NCI-H187 treated with DMSO at 0.1 percent for 48 hours (cell line): Measurements from ENCODE around the gene JPT2.

Source experiments
- DNase-seq: peaks from one replicate; lab custom pipeline; 2025; lab: John Stamatoyannopoulos, UW

JPT2 gene

GRCh38 chr16:1653023-1653422 lies 25.1 kb upstream of the JPT2 start:
- no peak for DNase-seq

- no peak for DNase-seq
Measured at GRCh38 chr16:1654505-1655268, 23.4 kb upstream of the JPT2 start.

- no peak for DNase-seq
Measured at GRCh38 chr16:1655269-1655807, 22.7 kb upstream of the JPT2 start.

GRCh38 chr16:1655909-1656807 lies 21.9 kb upstream of the JPT2 start:
- no peak for DNase-seq

GRCh38 chr16:1656808-1657617 lies 21.1 kb upstream of the JPT2 start:
- no peak for DNase-seq

- no peak for DNase-seq
Measured at GRCh38 chr16:1657841-1658240, 20.2 kb upstream of the JPT2 start.

- DNase-seq, result no peak
Measured at GRCh38 chr16:1659031-1659430, 19.0 kb upstream of the JPT2 start.

GRCh38 chr16:1661826-1662225 lies 16.3 kb upstream of the JPT2 start:
- no peak for DNase-seq

GRCh38 chr16:1662543-1662942 lies 15.5 kb upstream of the JPT2 start:
- no peak for DNase-seq

- no peak for DNase-seq
Measured at GRCh38 chr16:1665829-1666228, 12.2 kb upstream of the JPT2 start.

- no peak for DNase-seq
Measured at GRCh38 chr16:1666316-1666715, 11.8 kb upstream of the JPT2 start.

GRCh38 chr16:1667271-1667670 lies 10.8 kb upstream of the JPT2 start:
- no peak for DNase-seq

- no peak for DNase-seq
Measured at GRCh38 chr16:1667916-1668315, 10.2 kb upstream of the JPT2 start.

GRCh38 chr16:1668612-1669319 lies 9.3 kb upstream of the JPT2 start:
- no peak for DNase-seq

- DNase-seq, result no peak
Measured at GRCh38 chr16:1669698-1670097, 8.4 kb upstream of the JPT2 start.

GRCh38 chr16:1670371-1670770 lies 7.7 kb upstream of the JPT2 start:
- no peak for DNase-seq

- no peak for DNase-seq
Measured at GRCh38 chr16:1670866-1671265, 7.2 kb upstream of the JPT2 start.

GRCh38 chr16:1673424-1674151 lies 4.5 kb upstream of the JPT2 start:
- DNase-seq, result no peak

- DNase-seq, result no peak
Measured at GRCh38 chr16:1674306-1674705, 3.8 kb upstream of the JPT2 start.

GRCh38 chr16:1674751-1675664 lies 3.1 kb upstream of the JPT2 start:
- DNase-seq, result no peak
